Cortex of kidney (tissue), 1 donor: ENCODE data around the gene LPCAT2.

Experiments
- DNase-seq: peaks from one replicate; lab custom pipeline; 2025; lab: John Stamatoyannopoulos, UW

LPCAT2 gene

GRCh38 chr16:55559233-55559632, 50.4 kb downstream of the LPCAT2 start:
- no peak for DNase-seq

DNA sequence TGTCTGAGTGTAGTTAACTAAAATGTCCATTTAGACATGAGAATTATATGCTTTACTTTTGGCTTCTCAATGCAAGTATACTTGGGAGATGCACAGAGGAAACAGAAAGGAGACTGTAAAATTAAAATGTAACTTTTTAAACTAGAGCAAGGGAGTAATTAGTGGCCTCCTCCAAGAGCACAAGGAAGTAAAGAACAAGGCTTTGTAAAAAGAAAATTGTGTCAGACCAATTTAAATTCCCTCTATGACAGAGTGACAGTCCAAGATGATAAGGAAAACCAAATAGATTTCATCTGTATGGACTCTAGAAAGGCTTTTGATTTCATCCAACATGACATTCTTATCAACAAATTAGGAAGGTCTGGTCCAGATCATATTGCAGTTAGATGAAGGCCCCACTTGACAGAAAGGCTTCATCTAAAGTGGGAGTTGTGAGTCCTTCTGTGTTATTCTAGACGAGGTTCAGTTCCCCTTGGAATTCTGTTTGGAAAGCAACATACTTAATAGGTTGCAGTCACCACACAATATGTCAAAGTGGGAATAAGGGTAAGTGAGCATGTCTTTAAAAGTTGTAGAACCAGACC, 51.2 kb downstream of the LPCAT2 start:
- no peak for DNase-seq

DNA sequence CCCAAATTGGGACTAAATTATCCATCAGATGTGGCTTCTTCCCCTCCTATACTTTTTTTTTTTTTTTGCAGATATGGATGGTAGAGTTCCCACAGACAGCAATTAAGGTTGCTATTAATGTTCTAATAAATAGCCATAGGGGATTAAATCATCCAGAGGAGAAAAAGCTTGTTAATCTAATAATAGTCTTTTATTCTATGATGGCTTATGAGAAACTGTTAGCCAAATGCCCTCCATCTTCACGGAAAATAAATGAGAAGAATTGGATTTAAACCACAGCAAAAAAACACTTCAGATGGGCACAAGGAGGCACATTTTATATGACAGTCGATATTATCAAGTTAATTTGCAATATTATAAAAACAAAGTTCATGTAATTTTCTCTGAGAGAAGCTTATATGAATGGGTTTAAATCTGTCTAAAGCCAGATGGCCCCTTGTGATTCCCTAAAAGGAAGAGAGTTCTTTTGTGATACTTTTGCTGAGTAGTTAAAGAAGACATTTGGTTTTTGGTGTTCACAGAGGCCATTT, 52.5 kb downstream of the LPCAT2 start:
- no peak for DNase-seq

GRCh38 chr16:55562936-55563335, 54.1 kb downstream of the LPCAT2 start:
- no peak for DNase-seq

GRCh38 chr16:55563797-55564196, 54.9 kb downstream of the LPCAT2 start:
- no peak for DNase-seq

- no peak for DNase-seq
These were observed 56.2 kb downstream of the LPCAT2 start for GRCh38 chr16:55565086-55565485.

DNA sequence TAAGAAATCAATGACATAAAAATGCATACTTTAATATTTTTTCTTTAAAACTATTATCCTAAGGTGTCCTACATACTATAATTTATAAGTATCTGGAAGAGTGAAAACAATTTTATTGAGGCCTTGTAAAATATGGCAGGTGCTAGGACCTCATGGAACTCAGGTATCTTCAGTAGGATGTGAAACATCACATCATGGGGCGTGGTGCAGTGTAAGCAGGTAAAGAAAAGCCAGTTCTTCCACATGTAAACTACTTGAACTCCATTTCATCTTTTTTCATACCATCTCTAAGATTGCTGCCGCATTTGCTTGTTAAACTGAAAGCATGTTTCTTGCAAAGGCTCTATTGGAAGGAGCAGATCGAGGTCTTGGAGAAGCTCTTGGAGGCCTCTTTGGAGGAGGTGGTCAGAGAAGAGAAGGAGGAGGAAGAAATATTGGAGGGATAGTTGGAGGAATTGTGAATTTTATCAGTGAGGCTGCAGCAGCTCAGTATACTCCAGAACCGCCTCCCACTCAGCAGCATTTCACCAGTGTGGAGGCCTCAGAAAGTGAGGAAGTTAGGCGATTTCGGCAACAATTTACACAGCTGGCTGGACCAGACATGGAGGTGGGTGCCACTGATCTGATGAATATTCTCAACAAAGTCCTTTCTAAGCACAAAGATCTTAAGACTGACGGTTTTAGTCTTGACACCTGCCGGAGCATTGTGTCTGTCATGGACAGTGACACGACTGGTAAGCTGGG, 57.7 kb downstream of the LPCAT2 start, which contains the start of gene CAPNS2:
TSS of gene CAPNS2 (plus strand) at position 253 of the 744 bp plus-strand sequence. CDS start at position 326, 73 bp downstream.
- no peak for DNase-seq

DNA sequence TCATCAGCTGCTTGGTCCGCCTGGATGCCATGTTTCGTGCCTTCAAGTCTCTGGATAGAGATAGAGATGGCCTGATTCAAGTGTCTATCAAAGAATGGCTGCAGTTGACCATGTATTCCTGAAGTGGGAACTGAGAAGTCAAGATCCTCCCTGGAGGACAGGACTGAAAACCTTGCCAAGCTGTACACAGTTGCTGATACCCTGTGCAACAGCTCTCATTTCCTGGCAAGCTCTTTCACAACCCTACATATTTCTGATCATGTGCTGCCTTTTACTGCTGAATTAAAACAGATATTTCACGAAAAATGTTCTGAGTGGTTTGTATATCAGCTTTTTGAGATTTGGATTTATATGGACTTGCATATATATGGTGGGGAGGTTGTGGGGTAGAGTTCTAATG, 58.5 kb downstream of the LPCAT2 start:
- no peak for DNase-seq

DNA sequence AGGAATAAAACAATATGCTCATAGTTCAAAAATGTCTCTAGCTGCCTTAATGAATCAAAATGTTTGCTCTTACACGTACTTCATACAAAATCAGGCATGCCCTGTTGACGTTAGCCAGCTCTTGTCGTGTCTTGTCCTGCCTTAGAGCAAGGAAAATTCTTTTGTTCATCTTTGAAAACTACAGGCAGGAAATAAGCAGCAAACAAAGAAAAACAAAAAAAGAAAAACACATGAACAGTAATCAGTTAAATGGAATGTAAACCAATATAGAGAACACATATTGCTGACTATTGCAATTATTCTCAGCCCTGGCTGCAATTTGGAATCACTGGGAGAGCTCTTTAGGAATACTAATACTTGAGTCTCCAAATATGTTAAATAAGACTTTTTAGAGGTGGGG, 59.3 kb downstream of the LPCAT2 start:
- DNase-seq, result no peak

- no peak for DNase-seq
These were observed 60.2 kb downstream of the LPCAT2 start for GRCh38 chr16:55569025-55569424.

DNA sequence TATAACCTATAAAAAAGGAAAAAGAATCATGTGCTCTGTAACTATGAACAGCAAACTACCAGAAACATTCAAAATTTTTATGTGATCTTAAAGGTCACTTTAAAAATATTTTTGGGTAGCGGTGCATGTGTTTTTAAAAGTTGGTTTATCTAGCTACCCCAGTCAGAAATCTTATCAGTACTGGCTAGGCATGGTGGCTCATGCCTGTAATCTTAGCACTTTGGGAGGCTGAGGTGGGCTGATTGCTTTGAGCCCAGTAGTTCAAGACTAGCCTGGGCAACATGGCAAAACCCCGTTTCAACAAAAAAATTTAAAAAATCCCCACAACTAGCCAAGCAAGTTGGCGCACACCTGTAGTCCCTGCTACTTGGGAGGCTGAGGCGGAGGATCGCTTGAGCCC, 61.3 kb downstream of the LPCAT2 start:
- no peak for DNase-seq

DNA sequence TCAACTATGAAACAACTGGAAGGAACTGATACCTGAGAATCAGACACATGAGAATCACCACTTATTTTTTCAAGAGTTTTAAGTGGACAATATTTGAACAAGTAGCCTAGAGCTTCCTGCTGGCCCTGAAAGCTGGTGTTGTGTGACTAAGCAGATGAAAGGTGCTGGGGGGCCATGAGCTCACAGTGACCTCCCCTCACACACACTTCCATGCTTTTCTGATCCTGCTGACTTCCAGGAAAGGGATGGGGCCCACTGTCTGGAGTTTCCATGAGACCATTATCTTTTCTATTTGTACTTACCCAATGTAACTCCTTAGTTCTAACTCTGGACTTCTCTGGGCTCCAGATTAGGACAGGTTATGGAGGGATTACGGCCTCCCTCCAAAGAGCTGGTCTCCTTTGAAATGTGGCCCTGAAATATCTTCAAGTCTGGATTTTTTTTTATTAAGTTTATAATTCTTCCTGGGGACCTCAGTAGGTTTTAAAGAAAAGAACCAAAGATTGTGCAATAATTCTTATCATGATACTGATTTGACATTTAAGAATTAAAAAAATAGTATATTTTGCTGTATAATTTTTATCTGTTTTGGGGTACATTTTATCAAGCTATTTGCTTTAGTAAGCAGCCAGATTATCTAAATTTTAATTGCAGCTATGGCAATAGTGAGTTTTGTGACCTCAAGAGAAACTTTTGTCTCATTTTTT, 62.5 kb downstream of the LPCAT2 start:
- DNase-seq, result no peak

GRCh38 chr16:55572439-55572838, 63.6 kb downstream of the LPCAT2 start:
- DNase-seq, result no peak

GRCh38 chr16:55574811-55575210, 65.9 kb downstream of the LPCAT2 start:
- no peak for DNase-seq

- DNase-seq, result no peak
These were observed 66.6 kb downstream of the LPCAT2 start for GRCh38 chr16:55575496-55575895.

- DNase-seq, result no peak
These were observed 67.5 kb downstream of the LPCAT2 start for GRCh38 chr16:55576384-55576783.

GRCh38 chr16:55577887-55578286, 69.0 kb downstream of the LPCAT2 start:
- no peak for DNase-seq

DNA sequence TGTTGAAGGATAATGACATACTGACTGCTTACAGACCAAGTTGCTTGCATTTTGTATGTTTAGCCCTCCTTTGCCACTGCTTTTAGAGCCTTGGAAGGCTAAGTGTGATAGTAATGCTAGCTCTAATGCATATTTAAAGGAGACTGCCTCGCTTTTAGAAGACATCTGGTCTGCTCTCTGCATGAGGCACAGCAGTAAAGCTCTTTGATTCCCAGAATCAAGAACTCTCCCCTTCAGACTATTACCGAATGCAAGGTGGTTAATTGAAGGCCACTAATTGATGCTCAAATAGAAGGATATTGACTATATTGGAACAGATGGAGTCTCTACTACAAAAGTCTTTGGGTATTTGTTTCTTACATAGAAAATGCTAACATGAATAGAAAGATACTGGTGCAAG, 76.8 kb downstream of the LPCAT2 start:
- no peak for DNase-seq

DNA sequence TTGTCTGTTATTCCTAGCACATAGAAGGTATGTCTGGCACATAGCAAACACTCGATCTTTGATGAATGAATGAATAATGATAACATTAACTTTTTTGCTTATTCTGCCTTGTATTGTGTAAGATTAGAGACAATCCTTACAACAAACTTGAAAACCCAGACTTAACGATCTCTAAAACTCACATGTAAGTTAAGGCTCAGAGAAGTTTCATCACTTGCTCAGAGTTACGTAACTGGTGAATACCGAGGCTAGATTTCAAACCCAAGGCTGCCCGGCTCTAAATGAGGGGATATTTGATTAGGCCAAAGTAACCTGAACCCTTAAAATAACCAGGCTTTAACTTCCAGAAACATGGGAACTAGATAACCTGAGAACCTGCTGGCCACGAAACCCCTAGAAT, 79.9 kb downstream of the LPCAT2 start:
- DNase-seq, result no peak

GRCh38 chr16:55592306-55592705, 83.4 kb downstream of the LPCAT2 start:
- no peak for DNase-seq

DNA sequence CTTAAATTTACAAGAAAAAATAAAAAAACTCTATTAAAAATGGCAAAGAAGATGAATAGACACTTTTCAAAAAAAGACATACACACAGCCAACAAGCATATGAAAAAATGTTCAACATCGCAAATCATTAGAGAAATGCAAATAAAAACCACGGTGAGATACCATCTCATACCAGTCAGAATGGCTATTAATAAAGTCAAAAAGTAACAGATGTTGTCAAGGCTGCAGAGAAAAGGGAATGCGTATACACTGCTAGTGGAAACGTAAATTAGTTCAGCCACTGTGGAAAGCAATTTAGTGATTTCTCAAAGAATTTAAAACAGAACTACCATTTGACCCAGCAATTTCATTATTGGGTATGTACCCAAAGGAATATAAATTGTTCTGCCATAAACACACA, 89.1 kb downstream of the LPCAT2 start:
- no peak for DNase-seq

DNA sequence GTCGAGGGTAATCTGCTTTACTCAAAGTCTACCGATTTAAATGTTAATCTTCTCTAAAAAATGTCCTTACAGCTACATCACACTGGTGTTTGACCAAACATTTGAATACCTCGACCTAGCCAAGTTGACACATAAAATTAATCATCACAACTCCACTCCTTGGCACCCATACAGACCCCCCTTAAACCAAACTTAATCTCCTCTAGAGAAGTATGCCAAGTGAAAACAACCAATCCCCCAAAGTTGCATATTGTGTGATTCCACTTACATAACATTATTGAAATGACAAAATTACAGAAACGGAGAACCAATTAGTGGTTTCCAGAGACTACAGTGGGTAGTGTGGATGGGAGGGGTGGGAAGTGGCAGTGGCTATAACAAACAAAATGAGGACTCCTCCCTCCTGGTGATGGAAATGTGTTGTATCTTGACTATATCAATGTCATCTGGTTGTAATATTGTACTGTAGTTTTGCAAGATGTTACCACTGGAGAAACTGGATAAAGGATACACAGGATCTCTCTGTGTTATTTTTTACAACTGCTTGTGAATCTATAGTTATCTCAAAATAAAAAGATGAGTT, 97.0 kb downstream of the LPCAT2 start:
- DNase-seq, result no peak
